Stimulated activated CD4-positive, alpha-beta T cell treated with anti-CD3 and anti-CD28 coated beads, Interleukin-12 subunit alpha, Interleukin-12 subunit beta, amount 100 ng/mL, for 48 hours (primary cell): ENCODE measurements around the gene ARRDC4.
"Not testable (repeated sequence)": the region's sequence is repeated elsewhere in the genome, so short reads cannot be mapped to it uniquely, and the experiment has no call there.

Experiments used
- DNase-seq, 3 donors: peaks; one replicate each; pipeline ENCODE4 v3.0.0-alpha.2; 2020; ENCODE audit warnings: low read depth in 2 of 3, low spot score in 1 of 3

The ARRDC4 gene

GRCh38 chr15:97966246-97966645 is 5.7 kb downstream of the ARRDC4 start:
- DNase-seq = no peak

GRCh38 chr15:97966924-97967620 is 6.6 kb downstream of the ARRDC4 start:
- DNase-seq = no peak

GRCh38 chr15:97967881-97968280 is 7.4 kb downstream of the ARRDC4 start:
- no peak for DNase-seq

- no peak for DNase-seq
These were observed 7.9 kb downstream of the ARRDC4 start for GRCh38 chr15:97968380-97968779.

GRCh38 chr15:97972366-97972765 is 11.9 kb downstream of the ARRDC4 start:
- DNase-seq = no peak

- no peak for DNase-seq
These were observed 15.6 kb downstream of the ARRDC4 start for GRCh38 chr15:97976129-97976528.

- no peak for DNase-seq
These were observed 16.4 kb downstream of the ARRDC4 start for GRCh38 chr15:97976766-97977503.

- DNase-seq = no peak
These were observed 17.2 kb downstream of the ARRDC4 start for GRCh38 chr15:97977734-97978133.

- DNase-seq = no peak
These were observed 18.1 kb downstream of the ARRDC4 start for GRCh38 chr15:97978401-97979139.

GRCh38 chr15:97979140-97979520 is 18.6 kb downstream of the ARRDC4 start:
- DNase-seq = no peak

GRCh38 chr15:97981058-97981457 is 20.6 kb downstream of the ARRDC4 start:
- DNase-seq = no peak

GRCh38 chr15:97981758-97982157 is 21.3 kb downstream of the ARRDC4 start:
- DNase-seq = no peak

- no peak for DNase-seq
These were observed 23.7 kb downstream of the ARRDC4 start for GRCh38 chr15:97984157-97984556.

- not testable (repeated sequence) for DNase-seq
These were observed 25.5 kb downstream of the ARRDC4 start for GRCh38 chr15:97985979-97986378.

- DNase-seq = no peak
These were observed 26.3 kb downstream of the ARRDC4 start for GRCh38 chr15:97986781-97987180.

GRCh38 chr15:97989299-97989698 is 28.8 kb downstream of the ARRDC4 start:
- DNase-seq = no peak

- DNase-seq = no peak
These were observed 31.6 kb downstream of the ARRDC4 start for GRCh38 chr15:97991972-97992541.

GRCh38 chr15:97992823-97993222 is 32.3 kb downstream of the ARRDC4 start:
- no peak for DNase-seq

GRCh38 chr15:97993310-97993738 is 32.8 kb downstream of the ARRDC4 start:
- DNase-seq = no peak

- DNase-seq = no peak
These were observed 33.7 kb downstream of the ARRDC4 start for GRCh38 chr15:97994236-97994635.

GRCh38 chr15:97995192-97995591 is 34.7 kb downstream of the ARRDC4 start:
- no peak for DNase-seq
